Measurements from ENCODE around the gene PRPF8.
"Not testable (repeated sequence)": the region's sequence is repeated elsewhere in the genome, so short reads cannot be mapped to it uniquely, and the experiment has no call there.

The PRPF8 gene

GRCh38 chr17:1716076-1716911 lies 31.6 kb upstream of the PRPF8 start:
- DNase-seq, result peak; percentile 94 to 100 (median 99)

- no peak for DNase-seq
Observed at GRCh38 chr17:1715803-1716075, 31.1 kb upstream of the PRPF8 start.

GRCh38 chr17:1714980-1715802 lies 30.5 kb upstream of the PRPF8 start:
- DNase-seq, result peak in 10 of 14 donors; percentile 23 to 87 (median 58)

GRCh38 chr17:1714427-1714979 lies 29.8 kb upstream of the PRPF8 start:
- peak in 11 of 14 donors; percentile 10 to 89 (median 62) for DNase-seq

GRCh38 chr17:1713878-1714426 lies 29.3 kb upstream of the PRPF8 start:
- no peak for DNase-seq

GRCh38 chr17:1713160-1713877 lies 28.7 kb upstream of the PRPF8 start:
- no peak for DNase-seq

- DNase-seq, result no peak
Observed at GRCh38 chr17:1712271-1712670, 27.6 kb upstream of the PRPF8 start.

GRCh38 chr17:1711804-1712203 lies 27.1 kb upstream of the PRPF8 start:
- DNase-seq, result no peak

GRCh38 chr17:1710807-1711553 lies 26.3 kb upstream of the PRPF8 start:
- DNase-seq, result no peak

GRCh38 chr17:1709971-1710806 lies 25.5 kb upstream of the PRPF8 start, which contains the start of gene TLCD2:
Gene TLCD2 (minus strand): TSS chr17:1710377. CDS start chr17:1710242, 135 bp downstream.
- peak in 1 of 14 donors; percentile 47 for DNase-seq

- no peak for DNase-seq
Observed at GRCh38 chr17:1709403-1709951, 24.8 kb upstream of the PRPF8 start.

- not testable (repeated sequence) for DNase-seq
Observed at GRCh38 chr17:1708791-1709346, 24.2 kb upstream of the PRPF8 start.

GRCh38 chr17:1707107-1707506 lies 22.4 kb upstream of the PRPF8 start:
- DNase-seq, result no peak

GRCh38 chr17:1705004-1705403 lies 20.3 kb upstream of the PRPF8 start:
- DNase-seq, result no peak

GRCh38 chr17:1703063-1703462 lies 18.4 kb upstream of the PRPF8 start:
- DNase-seq, result no peak

- not testable (repeated sequence) for DNase-seq
Observed at GRCh38 chr17:1699891-1700290, 15.2 kb upstream of the PRPF8 start.

GRCh38 chr17:1697681-1698080 lies 13.0 kb upstream of the PRPF8 start:
- DNase-seq, result no peak

- no peak for DNase-seq
Observed at GRCh38 chr17:1695365-1695764, 10.7 kb upstream of the PRPF8 start.

GRCh38 chr17:1693339-1693738 lies 8.7 kb upstream of the PRPF8 start:
- no peak for DNase-seq
